Measurements from ENCODE around the gene PPP2R5C. TPM values are rescaled to one million over a fixed set of nuclear protein-coding genes. Genes with fewer than 3 reads are reported as not detected.

PPP2R5C gene
- total and polyA plus RNA-seq, 7 experiments from 2014 or later = 155 to 449 (median 382) TPM

DNA sequence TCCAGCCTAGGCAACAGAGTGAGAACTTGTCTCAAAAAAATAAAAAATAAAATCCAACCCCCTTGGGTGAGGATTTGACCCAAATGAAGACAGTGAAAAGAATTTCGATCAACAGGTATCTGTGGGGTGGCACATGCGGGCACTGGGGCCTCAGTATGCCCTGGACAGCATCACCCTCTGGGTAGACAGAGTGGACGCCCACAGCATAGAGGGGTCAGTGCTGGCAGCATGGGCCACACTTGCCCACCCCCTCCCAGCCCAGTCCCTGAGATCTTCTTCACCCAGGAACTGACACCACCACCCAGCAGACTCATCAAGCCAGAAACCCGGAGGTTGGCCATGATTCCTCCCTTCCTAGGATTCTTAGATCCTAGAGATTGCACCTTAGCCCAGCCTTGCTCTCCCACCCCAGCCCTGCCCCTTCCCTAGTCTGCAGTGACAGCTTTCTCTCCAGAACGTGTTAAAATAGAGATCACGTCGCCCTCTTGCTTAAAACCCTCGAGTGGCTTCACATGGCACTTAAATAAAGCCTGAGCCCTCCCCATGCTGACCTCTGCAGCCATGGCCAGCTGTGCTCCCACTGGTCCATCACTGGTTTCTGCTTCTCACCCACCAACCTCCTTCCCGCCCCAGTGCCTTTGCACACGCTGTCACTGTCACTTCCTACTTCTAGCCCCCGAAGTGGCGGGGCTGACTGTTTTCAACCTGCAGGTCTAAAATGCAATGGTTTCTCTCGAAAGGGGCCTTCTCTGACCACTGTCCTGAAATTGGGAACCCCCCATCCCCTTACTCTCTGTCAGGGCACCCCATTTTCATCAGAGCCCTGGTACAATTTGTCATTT, 176.6 kb downstream of the PPP2R5C start:
- no peaks in the 10 kb centered on the region for H3K36me3 Mint-ChIP-seq
- DNase-seq = no peak
- no peaks in the 10 kb centered on the region for H3K36me3 ChIP-seq (ENCODE audit: control insufficient read depth in 2 of 3, insufficient read depth in 3 of 3, low read length in 3 of 3)
- no peak overlapping the region for H3K27ac ChIP-seq (ENCODE audit: low read depth, low read length)
- intact Hi-C loops (cut with micrococcal nuclease) = no loop called here
- H3K9me3 ChIP-seq (ENCODE audit: control insufficient read depth in 2 of 3, low read length in 3 of 3) = no peaks in the 10 kb centered on the region
- H3K27me3 Mint-ChIP-seq = peaks cover 9 to 29% (median 23%) of the 10 kb centered on the region in 5 donors
- no peak overlapping the region for H3K4me3 ChIP-seq (ENCODE audit: low read length)
- no peak for ATAC-seq
- peaks cover 0 to 4% of the 10 kb centered on the region in 2 donors for H3K4me1 ChIP-seq (ENCODE audit: control insufficient read depth in 2 of 2, insufficient read depth in 2 of 2, low read length in 2 of 2)
- no peak overlapping the region for H3K4me3 Mint-ChIP-seq
- no peaks in the 10 kb centered on the region for H3K9me3 Mint-ChIP-seq
- no peaks in the 10 kb centered on the region for H3K27me3 ChIP-seq (ENCODE audit: control insufficient read depth in 2 of 2, insufficient read depth in 2 of 2, low read length in 2 of 2)
- no peak overlapping the region for H3K27ac Mint-ChIP-seq
- ChIA-PET POLR2A (no interaction called here), CTCF (no interaction called here)
- H3K4me1 Mint-ChIP-seq = peaks cover 0 to 6% (median 5%) of the 10 kb centered on the region in 7 donors

DNA sequence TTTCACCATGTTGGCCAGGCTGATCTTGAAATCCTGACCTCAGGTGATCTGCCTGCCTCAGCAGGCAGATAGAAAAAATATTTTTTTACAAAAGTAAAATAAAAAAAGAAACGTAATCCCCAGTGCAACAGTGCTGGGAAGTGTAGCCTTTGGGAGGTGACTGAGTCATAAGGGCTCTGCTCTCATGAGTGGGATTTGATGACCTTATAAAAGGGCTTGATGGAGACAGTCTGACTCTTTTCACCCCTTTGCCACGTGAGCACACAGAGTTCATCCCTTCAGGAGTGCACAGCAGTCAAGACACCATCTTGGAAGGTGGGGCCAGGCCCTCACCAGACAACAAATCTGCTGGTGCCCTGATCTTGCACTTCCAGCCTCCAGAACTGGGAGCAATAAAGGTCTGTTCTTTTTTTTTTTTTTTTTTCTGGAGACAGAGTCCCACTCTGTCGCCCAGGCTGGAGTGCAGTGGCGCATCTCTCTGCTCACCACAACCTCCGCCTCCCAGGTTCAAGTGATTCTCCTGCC, 178.2 kb downstream of the PPP2R5C start:
- no peak overlapping the region for H3K27ac ChIP-seq (ENCODE audit: low read depth, low read length)
- ChIA-PET POLR2A (no interaction called here), CTCF (no interaction called here)
- no peak overlapping the region for H3K4me3 ChIP-seq (ENCODE audit: low read length)
- H3K9me3 ChIP-seq (ENCODE audit: control insufficient read depth in 2 of 3, low read length in 3 of 3) = no peaks in the 10 kb centered on the region
- H3K36me3 ChIP-seq (ENCODE audit: control insufficient read depth in 2 of 3, insufficient read depth in 3 of 3, low read length in 3 of 3) = no peaks in the 10 kb centered on the region
- H3K27me3 ChIP-seq (ENCODE audit: control insufficient read depth in 2 of 2, insufficient read depth in 2 of 2, low read length in 2 of 2) = no peaks in the 10 kb centered on the region
- H3K4me3 Mint-ChIP-seq = no peak overlapping the region
- no peaks in the 10 kb centered on the region for H3K36me3 Mint-ChIP-seq
- DNase-seq (no peak), ATAC-seq (no peak)
- peaks cover 0 to 6% (median 5%) of the 10 kb centered on the region in 7 donors for H3K4me1 Mint-ChIP-seq
- H3K27me3 Mint-ChIP-seq = peaks cover 19 to 44% (median 32%) of the 10 kb centered on the region in 5 donors
- intact Hi-C loops (cut with micrococcal nuclease) = no loop called here
- H3K9me3 Mint-ChIP-seq = no peaks in the 10 kb centered on the region
- peaks cover 0 to 4% of the 10 kb centered on the region in 2 donors for H3K4me1 ChIP-seq (ENCODE audit: control insufficient read depth in 2 of 2, insufficient read depth in 2 of 2, low read length in 2 of 2)
- no peak overlapping the region for H3K27ac Mint-ChIP-seq

DNA sequence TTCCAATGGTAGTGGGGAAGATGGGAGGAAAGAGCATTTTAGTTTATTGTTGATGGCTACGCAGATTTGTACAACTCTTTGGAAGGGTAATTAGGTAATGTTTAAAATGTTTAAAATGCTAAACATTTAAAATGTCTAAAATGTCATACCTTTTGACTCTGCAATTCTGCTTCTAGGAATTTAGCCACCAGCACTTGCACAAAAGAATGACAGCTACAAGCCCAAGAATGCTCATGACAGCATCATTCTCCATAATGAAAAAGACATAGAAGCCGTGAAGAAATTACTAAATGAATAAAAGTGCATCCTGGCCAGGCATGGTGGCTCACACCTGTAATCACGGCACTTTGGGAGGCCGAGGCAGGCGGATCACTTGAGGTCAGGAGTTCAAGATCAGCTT, 182.9 kb downstream of the PPP2R5C start:
- Histone ChIP-seq H3K27me3 (ENCODE audit: control insufficient read depth in 2 of 2, insufficient read depth in 2 of 2, low read length in 2 of 2) (no peaks in the 10 kb centered on the region), H3K9me3 (ENCODE audit: control insufficient read depth in 2 of 3, low read length in 3 of 3) (no peaks in the 10 kb centered on the region), H3K4me1 (ENCODE audit: control insufficient read depth in 2 of 2, insufficient read depth in 2 of 2, low read length in 2 of 2) (peaks cover 9% of the 10 kb centered on the region in 2 donors), H3K36me3 (ENCODE audit: control insufficient read depth in 2 of 3, insufficient read depth in 3 of 3, low read length in 3 of 3) (no peaks in the 10 kb centered on the region), H3K4me3 (ENCODE audit: low read length) (no peak overlapping the region), H3K27ac (ENCODE audit: low read depth, low read length) (no peak overlapping the region)
- POLR2A ChIA-PET = no interaction called here
- ATAC-seq = no peak
- Mint-ChIP-seq H3K27ac (peak overlapping the region in 1 of 9 donors; percentile 17), H3K9me3 (no peaks in the 10 kb centered on the region), H3K36me3 (no peaks in the 10 kb centered on the region), H3K27me3 (peaks cover 34 to 54% (median 44%) of the 10 kb centered on the region in 5 donors), H3K4me3 (no peak overlapping the region), H3K4me1 (peaks cover 13 to 23% (median 17%) of the 10 kb centered on the region in 7 donors)
- no peak for DNase-seq
- intact Hi-C loops (cut with micrococcal nuclease) = no loop called here
- CTCF ChIA-PET = no interaction called here

- ChIA-PET POLR2A (interaction anchor here (0.6 to 1.2 kb wide), 2 partner anchors 67 to 214 kb away, joined by 3 read pairs; no protein-coding TSS in a partner anchor), CTCF (no interaction called here)
- peak overlapping the region in 4 of 10 donors; percentile 19 to 56 (median 42) for H3K4me3 Mint-ChIP-seq
These were observed 183.7 kb downstream of the PPP2R5C start for GRCh38 chr14:101945171-101945570.

GRCh38 chr14:101947577-101947903, 186.0 kb downstream of the PPP2R5C start:
- ChIA-PET POLR2A (interaction anchor here (0.8 to 2.5 kb wide), 4 partner anchors 14 to 128 kb away, joined by 3 to 11 read pairs (median 4); no protein-coding TSS in a partner anchor), CTCF (interaction anchor here (0.9 to 1.1 kb wide), 2 partner anchors 13 to 241 kb away, joined by 3 read pairs; no protein-coding TSS in a partner anchor)
- no peak for DNase-seq
- Histone ChIP-seq H3K4me1 (ENCODE audit: control insufficient read depth in 2 of 2, insufficient read depth in 2 of 2, low read length in 2 of 2) (peaks cover 9 to 10% of the 10 kb centered on the region in 2 donors), H3K4me3 (ENCODE audit: low read length) (peak overlapping the region; percentile 89), H3K36me3 (ENCODE audit: control insufficient read depth in 2 of 3, insufficient read depth in 3 of 3, low read length in 3 of 3) (no peaks in the 10 kb centered on the region), H3K27me3 (ENCODE audit: control insufficient read depth in 2 of 2, insufficient read depth in 2 of 2, low read length in 2 of 2) (no peaks in the 10 kb centered on the region), H3K27ac (ENCODE audit: low read depth, low read length) (peak overlapping the region; percentile 99), H3K9me3 (ENCODE audit: control insufficient read depth in 2 of 3, low read length in 3 of 3) (no peaks in the 10 kb centered on the region)
- H3K4me3 Mint-ChIP-seq = peak overlapping the region; percentile 86 to 99 (median 98)
- peak overlapping the region; percentile 97 to 100 (median 99) for H3K27ac Mint-ChIP-seq
- intact Hi-C loops (cut with micrococcal nuclease) = loop anchor here (5.0 kb wide), 3 partner anchors 240 to 1385 kb away; partner anchors contain the start of gene EIF5 (in 1 of the 2)
- peak; percentile 8 for ATAC-seq
- no peaks in the 10 kb centered on the region for H3K36me3 Mint-ChIP-seq
- peaks cover 18 to 40% (median 34%) of the 10 kb centered on the region in 5 donors for H3K27me3 Mint-ChIP-seq
- H3K4me1 Mint-ChIP-seq = peaks cover 17 to 34% (median 23%) of the 10 kb centered on the region in 7 donors
- no peaks in the 10 kb centered on the region for H3K9me3 Mint-ChIP-seq

More at GRCh38 chr14:101945171-101945570, 183.7 kb downstream of the PPP2R5C start:
- H3K36me3 Mint-ChIP-seq = no peaks in the 10 kb centered on the region
- no peak overlapping the region for H3K27ac ChIP-seq (ENCODE audit: low read depth, low read length)
- H3K27ac Mint-ChIP-seq = peak overlapping the region in 4 of 9 donors; percentile 30 to 51 (median 36)
- DNase-seq (no peak), ATAC-seq (no peak)
- no peaks in the 10 kb centered on the region for H3K9me3 ChIP-seq (ENCODE audit: control insufficient read depth in 2 of 3, low read length in 3 of 3)
- H3K4me1 ChIP-seq (ENCODE audit: control insufficient read depth in 2 of 2, insufficient read depth in 2 of 2, low read length in 2 of 2) = peaks cover 9 to 10% of the 10 kb centered on the region in 2 donors
- no peaks in the 10 kb centered on the region for H3K27me3 ChIP-seq (ENCODE audit: control insufficient read depth in 2 of 2, insufficient read depth in 2 of 2, low read length in 2 of 2)
- H3K4me3 ChIP-seq (ENCODE audit: low read length) = no peak overlapping the region
- peaks cover 14 to 25% (median 18%) of the 10 kb centered on the region in 7 donors for H3K4me1 Mint-ChIP-seq
- H3K27me3 Mint-ChIP-seq = peaks cover 32 to 52% (median 44%) of the 10 kb centered on the region in 5 donors
- no peaks in the 10 kb centered on the region for H3K36me3 ChIP-seq (ENCODE audit: control insufficient read depth in 2 of 3, insufficient read depth in 3 of 3, low read length in 3 of 3)
- H3K9me3 Mint-ChIP-seq = no peaks in the 10 kb centered on the region
- intact Hi-C loops (cut with micrococcal nuclease) = loop anchor here (5.0 kb wide), 3 partner anchors 238 to 1387 kb away; partner anchors contain the start of gene EIF5 (in 1 of the 2)

DNA sequence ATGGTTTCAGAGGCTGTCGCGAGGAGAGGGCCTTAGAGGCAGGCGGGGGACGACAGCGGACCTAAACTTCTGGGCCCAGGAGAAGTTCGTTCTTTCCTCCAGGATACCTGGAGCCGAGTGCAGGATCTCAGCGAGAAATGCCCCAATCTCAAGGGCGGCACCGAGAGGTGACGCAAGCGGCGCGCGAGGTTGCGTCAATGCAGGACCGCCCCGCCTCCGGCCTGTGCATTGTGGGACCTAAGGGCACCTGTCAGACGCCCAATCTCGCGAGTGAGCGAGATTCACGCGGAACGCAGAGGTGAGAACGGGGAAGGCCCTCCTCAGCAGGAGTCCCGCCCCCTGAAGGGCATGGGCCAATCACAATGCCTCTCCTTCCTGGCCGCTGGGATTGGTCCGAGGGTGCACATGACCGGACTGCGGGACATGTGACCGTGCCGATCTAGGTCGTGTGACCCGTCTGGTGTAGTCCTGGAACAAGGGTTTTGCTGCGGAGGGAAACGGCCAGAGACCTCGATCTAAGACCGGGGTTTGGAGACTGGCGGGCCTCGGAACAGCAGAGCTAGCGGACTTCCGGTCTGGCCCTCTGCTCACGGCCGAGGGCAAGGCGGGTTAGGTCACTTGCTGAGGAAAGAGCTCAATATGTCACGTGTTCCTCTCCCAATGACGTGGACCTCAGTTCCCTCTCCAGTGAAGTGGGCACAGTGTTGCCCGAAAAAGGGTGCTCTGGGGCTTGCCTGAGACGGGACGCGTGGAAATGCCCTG, 186.6 kb downstream of the PPP2R5C start:
- no peaks in the 10 kb centered on the region for H3K9me3 ChIP-seq (ENCODE audit: control insufficient read depth in 2 of 3, low read length in 3 of 3)
- H3K27me3 Mint-ChIP-seq = peaks cover 15 to 37% (median 30%) of the 10 kb centered on the region in 5 donors
- H3K4me1 Mint-ChIP-seq = peaks cover 17 to 34% (median 25%) of the 10 kb centered on the region in 7 donors
- peak overlapping the region; percentile 97 to 100 (median 99) for H3K27ac Mint-ChIP-seq
- ChIA-PET CTCF (interaction anchor here (0.9 to 1.9 kb wide), 5 partner anchors 12 to 242 kb away, joined by 3 to 7 read pairs (median 4); no protein-coding TSS in a partner anchor), POLR2A (interaction anchor here (0.5 to 2.5 kb wide), 18 partner anchors 11 to 983 kb away, joined by 3 to 15 read pairs (median 4); partner anchors contain the start of gene DYNC1H1)
- H3K36me3 ChIP-seq (ENCODE audit: control insufficient read depth in 2 of 3, insufficient read depth in 3 of 3, low read length in 3 of 3) = no peaks in the 10 kb centered on the region
- H3K4me1 ChIP-seq (ENCODE audit: control insufficient read depth in 2 of 2, insufficient read depth in 2 of 2, low read length in 2 of 2) = peaks cover 9 to 10% of the 10 kb centered on the region in 2 donors
- H3K27ac ChIP-seq (ENCODE audit: low read depth, low read length) = peak overlapping the region; percentile 99
- no peaks in the 10 kb centered on the region for H3K36me3 Mint-ChIP-seq
- H3K27me3 ChIP-seq (ENCODE audit: control insufficient read depth in 2 of 2, insufficient read depth in 2 of 2, low read length in 2 of 2) = no peaks in the 10 kb centered on the region
- peak; percentile 97 for ATAC-seq
- intact Hi-C loops (cut with micrococcal nuclease) = loop anchor here (1.0 to 5.0 kb wide), 16 partner anchors 16 to 1384 kb away; partner anchors contain the start of genes CINP (in 2 of the 2), DYNC1H1 (in 2 of the 2), HSP90AA1 (in 2 of the 2) and MOK (in 2 of the 2)
- peak; percentile 95 to 100 (median 99) for DNase-seq
- no peaks in the 10 kb centered on the region for H3K9me3 Mint-ChIP-seq
- H3K4me3 ChIP-seq (ENCODE audit: low read length) = peak overlapping the region; percentile 96
- peak overlapping the region; percentile 86 to 99 (median 98) for H3K4me3 Mint-ChIP-seq

Data from naive thymus-derived CD4-positive, alpha-beta T cell (primary cell).